Lower lobe of right lung (tissue), 2 donors: ENCODE results near the gene ACOT12. TPM values are rescaled to one million over a fixed set of nuclear protein-coding genes. Genes with fewer than 3 reads are reported as not detected.

ENCODE experiments used
- ATAC-seq, 2 donors: fragments of 200-7000 bp; cut with Tn5 transposase; one replicate each; pipeline ENCODE4 v1.9.1; 2020 to 2022; ENCODE audit warnings: mild to moderate bottlenecking in 2 of 2, moderate library complexity in 2 of 2
- DNase-seq: peaks from one replicate; pipeline ENCODE4 v3.0.0-alpha.2; 2020
- H3K27ac ChIP-seq: fragments of 200-600 bp; one replicate; pipeline ENCODE4 v1.8.0; 2022
- H3K27me3 ChIP-seq: fragments of 200-600 bp; one replicate; pipeline ENCODE4 v1.8.0; 2022; ENCODE audit warnings: low read depth
- H3K36me3 ChIP-seq: fragments of 200-600 bp; one replicate; pipeline ENCODE4 v1.8.0; 2022; ENCODE audit warnings: mild to moderate bottlenecking
- H3K4me1 ChIP-seq: fragments of 200-600 bp; one replicate; pipeline ENCODE4 v1.8.0; 2022
- H3K4me3 ChIP-seq: fragments of 200-600 bp; one replicate; pipeline ENCODE4 v1.8.0; 2022; ENCODE audit warnings: mild to moderate bottlenecking
- H3K9me3 ChIP-seq: fragments of 200-600 bp; one replicate; pipeline ENCODE4 v1.8.0; 2022
- intact Hi-C: fragments of 100-400 bp; cut with DNase I; formaldehyde crosslinking; loops from one replicate; pipeline ENCODE4 v1.11.0; 2022
- total RNA-seq: library from RNA; stranded (reverse); fragmentation: NEBNext Ultra II Directional; extraction: Animal tissue kit (Norgen Biotek cat#: 25700); gene quantifications from one replicate; pipeline ENCODE4 v1.2.1, GENCODE V29; 2021
- TF ChIP-seq, protein P1 (sequence below): fragments of 200-600 bp; IDR thresholded peaks from one replicate; pipeline ENCODE4 v1.8.0; 2022; ENCODE audit warnings: antibody characterized with exemption, mild to moderate bottlenecking
- donor health status: DM: no; HTN: yes; CAD: no; lungs with severe emphysema.

Gene ACOT12
- total RNA-seq, 1 donor from 2014 or later, result not detected

DNA sequence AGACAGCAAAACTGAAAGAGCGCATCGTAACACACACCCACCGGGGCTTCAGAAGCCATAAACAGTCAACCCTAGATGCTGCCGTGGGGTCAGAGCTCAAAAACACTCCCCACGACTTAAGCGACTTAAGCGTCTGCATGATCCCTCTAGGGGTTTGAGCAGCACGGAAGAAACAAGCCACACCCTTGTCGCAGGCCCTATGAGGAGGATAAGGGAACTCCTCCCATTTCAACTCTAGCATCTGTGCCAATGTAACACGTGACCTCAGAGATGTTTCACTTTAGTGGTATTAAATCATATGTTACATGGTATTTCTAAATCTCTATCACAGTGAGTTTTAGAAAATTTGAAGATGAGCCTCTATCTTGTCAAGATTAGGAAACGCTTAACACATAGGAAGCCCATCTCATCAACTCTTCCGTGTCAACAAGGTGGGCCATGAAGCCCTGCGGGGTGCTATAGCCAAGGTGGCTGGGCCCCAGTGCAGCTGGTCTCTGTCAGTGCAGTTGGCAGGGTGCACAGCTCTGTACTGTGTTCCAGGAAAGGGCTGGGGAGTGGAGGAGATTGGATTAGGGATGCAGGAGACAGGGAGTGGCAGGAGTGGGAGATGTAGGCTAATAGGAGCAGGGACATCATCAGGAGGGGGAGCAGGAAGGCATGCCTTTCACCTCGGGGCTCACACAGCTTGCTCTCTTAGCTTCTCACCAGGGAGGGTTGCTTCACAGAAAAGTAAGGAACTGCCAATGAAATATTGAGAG lies 59.5 kb downstream of the ACOT12 start:
- intact Hi-C loops, result no loop called here
- TF ChIP-seq, protein P1, sequence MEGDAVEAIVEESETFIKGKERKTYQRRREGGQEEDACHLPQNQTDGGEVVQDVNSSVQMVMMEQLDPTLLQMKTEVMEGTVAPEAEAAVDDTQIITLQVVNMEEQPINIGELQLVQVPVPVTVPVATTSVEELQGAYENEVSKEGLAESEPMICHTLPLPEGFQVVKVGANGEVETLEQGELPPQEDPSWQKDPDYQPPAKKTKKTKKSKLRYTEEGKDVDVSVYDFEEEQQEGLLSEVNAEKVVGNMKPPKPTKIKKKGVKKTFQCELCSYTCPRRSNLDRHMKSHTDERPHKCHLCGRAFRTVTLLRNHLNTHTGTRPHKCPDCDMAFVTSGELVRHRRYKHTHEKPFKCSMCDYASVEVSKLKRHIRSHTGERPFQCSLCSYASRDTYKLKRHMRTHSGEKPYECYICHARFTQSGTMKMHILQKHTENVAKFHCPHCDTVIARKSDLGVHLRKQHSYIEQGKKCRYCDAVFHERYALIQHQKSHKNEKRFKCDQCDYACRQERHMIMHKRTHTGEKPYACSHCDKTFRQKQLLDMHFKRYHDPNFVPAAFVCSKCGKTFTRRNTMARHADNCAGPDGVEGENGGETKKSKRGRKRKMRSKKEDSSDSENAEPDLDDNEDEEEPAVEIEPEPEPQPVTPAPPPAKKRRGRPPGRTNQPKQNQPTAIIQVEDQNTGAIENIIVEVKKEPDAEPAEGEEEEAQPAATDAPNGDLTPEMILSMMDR, result no peak
- no peak for ATAC-seq
- Histone ChIP-seq H3K27me3 (no peaks in the 10 kb centered on the region), H3K36me3 (no peaks in the 10 kb centered on the region), H3K4me3 (no peak overlapping the region), H3K27ac (no peak overlapping the region), H3K4me1 (no peaks in the 10 kb centered on the region), H3K9me3 (no peaks in the 10 kb centered on the region)
- no peak for DNase-seq

DNA sequence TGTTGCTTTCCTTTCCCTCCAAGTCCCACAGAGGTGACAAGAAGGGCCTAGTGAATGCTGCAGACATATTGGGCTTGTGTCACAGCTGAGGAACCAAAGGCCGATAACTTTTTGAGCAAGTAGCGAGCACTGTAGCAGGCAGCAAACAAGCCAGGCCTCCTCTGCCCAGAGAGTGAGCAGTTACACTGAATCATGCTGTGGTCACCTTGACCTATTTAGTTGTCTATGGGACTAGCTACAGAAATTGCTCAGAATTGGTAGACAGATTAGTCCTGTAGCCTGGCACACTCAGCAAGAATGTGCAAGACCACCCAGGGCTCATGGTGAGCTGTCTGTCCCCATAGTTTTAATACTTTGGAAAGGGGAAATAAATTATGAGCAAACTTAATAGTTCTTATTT lies 67.4 kb downstream of the ACOT12 start:
- TF ChIP-seq, protein P1, result no peak
- intact Hi-C loops, result no loop called here
- Histone ChIP-seq H3K4me1 (no peaks in the 10 kb centered on the region), H3K36me3 (no peaks in the 10 kb centered on the region), H3K9me3 (no peaks in the 10 kb centered on the region), H3K27ac (no peak overlapping the region), H3K4me3 (no peak overlapping the region), H3K27me3 (no peaks in the 10 kb centered on the region)
- DNase-seq (no peak), ATAC-seq (no peak)

GRCh38 chr5:81317536-81317935 lies 76.4 kb downstream of the ACOT12 start:
- no peaks in the 10 kb centered on the region for H3K27me3 ChIP-seq
- no peak overlapping the region for H3K4me3 ChIP-seq
- H3K4me1 ChIP-seq, result no peaks in the 10 kb centered on the region
- TF ChIP-seq, protein P1, result no peak
- H3K36me3 ChIP-seq, result peaks cover 19% of the 10 kb centered on the region
- H3K27ac ChIP-seq, result no peak overlapping the region
- intact Hi-C loops, result no loop called here
- DNase-seq (no peak), ATAC-seq (no peak)
- H3K9me3 ChIP-seq, result no peaks in the 10 kb centered on the region

DNA sequence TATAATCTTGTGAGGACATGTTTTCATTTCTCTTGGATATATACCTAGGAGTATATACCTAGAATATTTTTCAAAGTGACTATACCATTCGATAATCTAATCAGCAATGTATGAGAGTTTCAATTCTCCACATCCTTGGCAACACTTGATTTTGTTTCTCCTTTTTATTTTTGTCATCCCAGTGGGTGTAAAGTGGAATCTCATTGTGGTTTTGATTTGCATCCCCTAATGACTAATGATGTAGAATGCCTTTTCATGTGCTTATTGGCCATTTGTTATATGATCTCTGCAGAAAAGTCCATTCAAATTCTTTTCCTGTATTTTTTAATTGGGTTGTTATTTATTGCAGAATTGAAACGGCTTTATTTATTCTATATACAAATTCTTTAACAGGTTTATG lies 77.4 kb downstream of the ACOT12 start:
- intact Hi-C loops, result no loop called here
- ATAC-seq (no peak), DNase-seq (no peak)
- Histone ChIP-seq H3K36me3 (peaks cover 28% of the 10 kb centered on the region), H3K4me3 (no peak overlapping the region), H3K27me3 (no peaks in the 10 kb centered on the region), H3K9me3 (no peaks in the 10 kb centered on the region), H3K4me1 (no peaks in the 10 kb centered on the region), H3K27ac (no peak overlapping the region)
- TF ChIP-seq, protein P1, result no peak

DNA sequence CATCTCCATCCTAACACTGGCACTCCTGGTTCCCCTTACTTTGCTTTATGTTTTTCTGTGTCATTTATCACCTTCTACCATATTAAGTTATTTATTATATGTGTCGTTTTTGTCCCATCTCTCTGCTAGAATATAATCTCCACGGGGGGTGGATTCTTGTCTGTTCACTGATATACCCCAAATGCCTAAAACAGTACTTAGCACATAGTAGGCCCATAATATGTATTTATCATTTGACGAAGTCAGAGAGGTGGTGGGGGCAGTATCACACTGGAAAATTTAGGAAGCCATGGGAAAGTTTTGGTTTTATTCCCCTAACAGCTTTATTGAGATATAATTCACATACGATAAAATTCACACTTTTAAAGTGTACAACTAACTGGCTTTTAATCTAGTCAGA lies 78.1 kb downstream of the ACOT12 start:
- Histone ChIP-seq H3K27me3 (no peaks in the 10 kb centered on the region), H3K4me3 (no peak overlapping the region), H3K4me1 (no peaks in the 10 kb centered on the region), H3K36me3 (peaks cover 36% of the 10 kb centered on the region), H3K27ac (no peak overlapping the region), H3K9me3 (no peaks in the 10 kb centered on the region)
- no peak for ATAC-seq
- intact Hi-C loops, result no loop called here
- TF ChIP-seq, protein P1, result no peak
- no peak for DNase-seq
